ENCODE data around the gene PPP1R3C.
A peak's percentile ranks its signal among the peaks of the same experiment; 100 is the strongest.

The PPP1R3C gene

GRCh38 chr10:91613411-91614187 is 19.3 kb downstream of the PPP1R3C start:
- peak overlapping the region in 1 of 2 donors; percentile 43 for H3K4me3 ChIP-seq (ENCODE audit: low read length in 2 of 2)
- peak overlapping the region; percentile 68 to 69 for H3K27ac ChIP-seq (ENCODE audit: low read depth in 2 of 2, low read length in 2 of 2)
- no peaks in the 10 kb centered on the region for H3K9me3 ChIP-seq (ENCODE audit: control insufficient read depth in 2 of 2, low read length in 2 of 2)
- no peaks in the 10 kb centered on the region for H3K27me3 ChIP-seq (ENCODE audit: control insufficient read depth in 2 of 2, insufficient read depth in 2 of 2, low read length in 2 of 2)
- H3K9ac ChIP-seq (ENCODE audit: low read depth in 1 of 2, low read length in 2 of 2), result no peak overlapping the region
- peaks cover 8 to 13% of the 10 kb centered on the region in 2 donors for H3K4me1 ChIP-seq (ENCODE audit: control insufficient read depth in 2 of 2, insufficient read depth in 2 of 2, low read length in 2 of 2)
- H3K36me3 ChIP-seq (ENCODE audit: control insufficient read depth in 2 of 2, insufficient read depth in 2 of 2, low read length in 2 of 2), result no peaks in the 10 kb centered on the region

DNA sequence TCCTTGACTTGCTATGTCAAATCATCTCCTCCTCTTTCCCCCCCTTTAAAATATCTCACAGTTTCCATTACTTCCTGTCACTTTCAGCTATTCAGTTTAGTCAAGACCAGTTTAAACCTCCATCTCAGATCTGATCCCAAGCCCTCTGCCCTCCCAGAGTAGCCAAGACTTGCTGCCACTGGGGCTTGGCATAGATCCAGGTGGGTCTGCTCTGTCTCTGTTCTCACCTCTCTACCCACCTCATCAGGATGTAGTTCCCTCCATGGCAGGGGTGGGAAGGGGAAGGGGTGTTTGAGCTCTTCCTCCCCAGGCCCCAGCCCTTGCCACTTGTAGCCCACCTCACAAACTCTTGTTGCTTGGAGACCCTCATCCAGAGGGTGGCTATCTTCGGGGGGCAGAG is 22.0 kb downstream of the PPP1R3C start:
- Histone ChIP-seq H3K9me3 (ENCODE audit: control insufficient read depth in 2 of 2, low read length in 2 of 2) (no peaks in the 10 kb centered on the region), H3K9ac (ENCODE audit: low read depth in 1 of 2, low read length in 2 of 2) (no peak overlapping the region), H3K4me3 (ENCODE audit: low read length in 2 of 2) (no peak overlapping the region), H3K36me3 (ENCODE audit: control insufficient read depth in 2 of 2, insufficient read depth in 2 of 2, low read length in 2 of 2) (no peaks in the 10 kb centered on the region), H3K4me1 (ENCODE audit: control insufficient read depth in 2 of 2, insufficient read depth in 2 of 2, low read length in 2 of 2) (peaks cover 9 to 19% of the 10 kb centered on the region in 2 donors), H3K27me3 (ENCODE audit: control insufficient read depth in 2 of 2, insufficient read depth in 2 of 2, low read length in 2 of 2) (no peaks in the 10 kb centered on the region), H3K27ac (ENCODE audit: low read depth in 2 of 2, low read length in 2 of 2) (no peak overlapping the region)

DNA sequence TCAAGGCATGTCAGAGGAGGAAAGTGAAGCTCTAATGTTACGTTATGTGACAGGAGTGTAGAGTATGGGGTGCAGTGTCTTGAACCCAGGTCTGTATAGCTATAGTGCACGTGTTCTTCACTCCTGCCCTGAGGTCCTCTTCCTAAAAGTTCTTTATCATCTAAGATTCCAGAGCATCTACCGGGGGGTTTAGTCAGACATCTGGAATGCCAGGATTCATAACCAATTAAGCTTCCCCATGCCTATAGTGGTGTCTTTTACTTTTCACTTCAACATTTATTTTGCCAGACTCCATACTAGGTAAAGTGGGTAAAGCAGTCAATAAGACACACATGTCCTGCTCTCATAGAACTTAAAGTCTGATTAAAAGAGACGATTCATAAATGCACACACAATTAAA is 22.4 kb downstream of the PPP1R3C start:
- Histone ChIP-seq H3K36me3 (ENCODE audit: control insufficient read depth in 2 of 2, insufficient read depth in 2 of 2, low read length in 2 of 2) (no peaks in the 10 kb centered on the region), H3K4me1 (ENCODE audit: control insufficient read depth in 2 of 2, insufficient read depth in 2 of 2, low read length in 2 of 2) (peaks cover 9 to 19% of the 10 kb centered on the region in 2 donors), H3K27ac (ENCODE audit: low read depth in 2 of 2, low read length in 2 of 2) (no peak overlapping the region), H3K4me3 (ENCODE audit: low read length in 2 of 2) (no peak overlapping the region), H3K27me3 (ENCODE audit: control insufficient read depth in 2 of 2, insufficient read depth in 2 of 2, low read length in 2 of 2) (no peaks in the 10 kb centered on the region), H3K9me3 (ENCODE audit: control insufficient read depth in 2 of 2, low read length in 2 of 2) (no peaks in the 10 kb centered on the region), H3K9ac (ENCODE audit: low read depth in 1 of 2, low read length in 2 of 2) (no peak overlapping the region)

- no peak overlapping the region for H3K4me3 ChIP-seq (ENCODE audit: low read length in 2 of 2)
- no peaks in the 10 kb centered on the region for H3K36me3 ChIP-seq (ENCODE audit: control insufficient read depth in 2 of 2, insufficient read depth in 2 of 2, low read length in 2 of 2)
- H3K27ac ChIP-seq (ENCODE audit: low read depth in 2 of 2, low read length in 2 of 2), result peak overlapping the region; percentile 48 to 77
- H3K9ac ChIP-seq (ENCODE audit: low read depth in 1 of 2, low read length in 2 of 2), result peak overlapping the region in 1 of 2 donors; percentile 9
- H3K4me1 ChIP-seq (ENCODE audit: control insufficient read depth in 2 of 2, insufficient read depth in 2 of 2, low read length in 2 of 2), result peaks cover 4 to 14% of the 10 kb centered on the region in 2 donors
- no peaks in the 10 kb centered on the region for H3K27me3 ChIP-seq (ENCODE audit: control insufficient read depth in 2 of 2, insufficient read depth in 2 of 2, low read length in 2 of 2)
- H3K9me3 ChIP-seq (ENCODE audit: control insufficient read depth in 2 of 2, low read length in 2 of 2), result no peaks in the 10 kb centered on the region
Observed at GRCh38 chr10:91607646-91608403, 25.0 kb downstream of the PPP1R3C start.

- peaks cover 4 to 14% of the 10 kb centered on the region in 2 donors for H3K4me1 ChIP-seq (ENCODE audit: control insufficient read depth in 2 of 2, insufficient read depth in 2 of 2, low read length in 2 of 2)
- H3K27ac ChIP-seq (ENCODE audit: low read depth in 2 of 2, low read length in 2 of 2), result no peak overlapping the region
- H3K4me3 ChIP-seq (ENCODE audit: low read length in 2 of 2), result no peak overlapping the region
Observed at GRCh38 chr10:91605968-91606367, 26.9 kb downstream of the PPP1R3C start.

DNA sequence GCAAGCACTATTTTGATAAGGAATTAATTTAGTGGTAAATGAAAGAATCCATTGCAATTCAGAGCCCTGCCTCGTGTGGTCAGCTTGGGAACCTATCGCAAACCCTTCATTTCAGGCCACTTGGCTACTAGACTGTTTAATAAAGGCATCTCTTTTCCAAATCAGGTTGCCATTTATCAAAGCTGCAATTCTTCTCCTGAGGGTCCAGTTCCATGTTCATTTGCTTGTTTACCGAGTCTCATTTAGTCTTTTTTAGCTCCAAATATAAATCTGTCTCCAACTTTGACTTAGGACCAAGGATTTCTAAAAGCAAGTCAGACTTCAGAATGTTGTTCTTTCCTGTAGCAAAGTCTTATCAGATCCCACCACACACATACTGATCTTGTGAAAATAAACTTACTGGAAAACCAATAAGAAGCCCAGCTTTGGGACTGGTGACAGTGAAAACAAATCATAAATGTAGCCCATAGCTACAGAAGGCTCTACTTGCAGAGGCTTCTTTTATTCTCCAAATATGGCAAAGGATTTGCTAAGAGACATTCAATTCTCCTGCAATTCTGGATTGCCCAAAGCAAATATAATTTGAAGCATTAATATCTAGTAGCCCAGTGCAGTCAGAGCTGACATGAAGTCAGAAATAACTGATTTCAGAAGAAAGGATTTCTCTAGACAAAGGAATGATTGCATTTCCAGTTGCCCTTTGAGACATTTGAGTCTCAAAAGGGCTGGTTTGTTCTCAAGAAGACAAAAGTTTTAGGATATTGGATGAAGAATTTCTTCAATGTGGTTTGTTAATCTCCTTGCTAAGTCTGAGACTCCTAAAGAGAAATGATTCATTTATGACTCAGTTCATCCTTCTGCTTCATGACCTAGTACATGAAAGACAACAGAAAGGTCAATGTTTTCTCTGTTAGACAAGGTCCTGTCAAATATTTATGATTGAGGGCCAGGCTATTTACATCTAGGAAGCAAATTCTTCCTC is 28.0 kb downstream of the PPP1R3C start:
- H3K36me3 ChIP-seq (ENCODE audit: control insufficient read depth in 2 of 2, insufficient read depth in 2 of 2, low read length in 2 of 2), result no peaks in the 10 kb centered on the region
- no peak overlapping the region for H3K9ac ChIP-seq (ENCODE audit: low read depth in 1 of 2, low read length in 2 of 2)
- H3K4me1 ChIP-seq (ENCODE audit: control insufficient read depth in 2 of 2, insufficient read depth in 2 of 2, low read length in 2 of 2), result peaks cover 4 to 14% of the 10 kb centered on the region in 2 donors
- no peaks in the 10 kb centered on the region for H3K27me3 ChIP-seq (ENCODE audit: control insufficient read depth in 2 of 2, insufficient read depth in 2 of 2, low read length in 2 of 2)
- peak overlapping the region; percentile 2 to 46 for H3K27ac ChIP-seq (ENCODE audit: low read depth in 2 of 2, low read length in 2 of 2)
- H3K9me3 ChIP-seq (ENCODE audit: control insufficient read depth in 2 of 2, low read length in 2 of 2), result no peaks in the 10 kb centered on the region
- H3K4me3 ChIP-seq (ENCODE audit: low read length in 2 of 2), result no peak overlapping the region

More at GRCh38 chr10:91605968-91606367, 26.9 kb downstream of the PPP1R3C start:
- Histone ChIP-seq H3K36me3 (ENCODE audit: control insufficient read depth in 2 of 2, insufficient read depth in 2 of 2, low read length in 2 of 2) (no peaks in the 10 kb centered on the region), H3K27me3 (ENCODE audit: control insufficient read depth in 2 of 2, insufficient read depth in 2 of 2, low read length in 2 of 2) (no peaks in the 10 kb centered on the region), H3K9ac (ENCODE audit: low read depth in 1 of 2, low read length in 2 of 2) (no peak overlapping the region), H3K9me3 (ENCODE audit: control insufficient read depth in 2 of 2, low read length in 2 of 2) (no peaks in the 10 kb centered on the region)

DNA sequence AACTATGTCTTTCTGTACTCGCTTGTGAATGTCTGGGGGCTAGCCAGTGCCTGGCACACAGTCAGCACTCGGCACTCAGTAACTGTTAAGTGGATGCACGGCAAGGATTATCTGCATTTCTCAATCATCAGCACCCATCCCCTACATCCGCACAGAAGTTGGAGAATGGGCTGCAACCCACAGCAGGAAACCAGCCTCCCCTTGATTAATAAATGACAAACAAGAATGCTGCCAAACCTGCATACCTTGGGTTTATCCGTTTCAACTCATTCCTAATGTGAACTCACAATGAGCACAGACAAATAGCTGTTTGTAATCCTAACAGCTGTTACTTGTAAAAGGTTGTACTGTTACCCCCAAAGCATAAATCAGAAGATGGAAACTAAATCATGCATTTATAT is 28.9 kb downstream of the PPP1R3C start:
- Histone ChIP-seq H3K27ac (ENCODE audit: low read depth in 2 of 2, low read length in 2 of 2) (no peak overlapping the region), H3K4me1 (ENCODE audit: control insufficient read depth in 2 of 2, insufficient read depth in 2 of 2, low read length in 2 of 2) (peaks cover 4 to 9% of the 10 kb centered on the region in 2 donors)

DNA sequence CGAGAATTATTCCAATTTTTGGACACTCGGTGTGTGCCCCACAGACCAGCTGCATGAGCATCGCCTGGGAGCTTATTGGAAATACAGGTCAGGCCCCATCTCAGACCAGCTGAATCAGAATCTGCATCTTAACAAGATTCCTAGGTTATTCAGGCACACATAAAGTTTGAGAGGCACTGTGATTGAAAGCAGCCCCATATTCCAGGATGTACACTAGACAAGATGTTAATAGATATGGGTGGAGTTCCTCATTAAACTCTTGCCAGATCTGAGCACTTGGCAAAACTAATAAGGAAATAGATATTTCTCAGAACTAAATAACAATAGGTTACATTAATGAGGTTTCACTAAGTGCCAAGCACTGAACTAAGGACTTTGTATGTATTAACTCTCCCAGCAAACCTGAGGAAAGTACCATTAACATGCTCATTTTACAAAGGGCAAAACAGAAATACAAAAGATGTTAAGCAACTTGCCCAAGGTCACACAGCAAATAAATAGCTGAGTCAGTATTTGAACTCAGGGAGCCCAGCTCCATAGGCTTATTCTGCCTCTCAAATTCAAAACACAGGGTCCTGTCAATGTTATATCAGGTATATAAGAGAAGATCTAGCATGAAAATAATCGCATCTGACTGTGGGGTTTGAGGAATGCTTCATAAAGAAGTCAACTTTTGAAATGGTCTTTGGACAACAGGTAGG is 29.9 kb downstream of the PPP1R3C start:
- Histone ChIP-seq H3K9me3 (ENCODE audit: control insufficient read depth in 2 of 2, low read length in 2 of 2) (no peaks in the 10 kb centered on the region), H3K4me1 (ENCODE audit: control insufficient read depth in 2 of 2, insufficient read depth in 2 of 2, low read length in 2 of 2) (peaks cover 0 to under 1% of the 10 kb centered on the region in 2 donors), H3K27ac (ENCODE audit: low read depth in 2 of 2, low read length in 2 of 2) (no peak overlapping the region), H3K27me3 (ENCODE audit: control insufficient read depth in 2 of 2, insufficient read depth in 2 of 2, low read length in 2 of 2) (no peaks in the 10 kb centered on the region), H3K4me3 (ENCODE audit: low read length in 2 of 2) (no peak overlapping the region), H3K36me3 (ENCODE audit: control insufficient read depth in 2 of 2, insufficient read depth in 2 of 2, low read length in 2 of 2) (no peaks in the 10 kb centered on the region), H3K9ac (ENCODE audit: low read depth in 1 of 2, low read length in 2 of 2) (no peak overlapping the region)

More for the DNA sequence above, 28.9 kb downstream of the PPP1R3C start:
- no peaks in the 10 kb centered on the region for H3K36me3 ChIP-seq (ENCODE audit: control insufficient read depth in 2 of 2, insufficient read depth in 2 of 2, low read length in 2 of 2)
- no peak overlapping the region for H3K9ac ChIP-seq (ENCODE audit: low read depth in 1 of 2, low read length in 2 of 2)
- no peaks in the 10 kb centered on the region for H3K9me3 ChIP-seq (ENCODE audit: control insufficient read depth in 2 of 2, low read length in 2 of 2)
- H3K4me3 ChIP-seq (ENCODE audit: low read length in 2 of 2), result no peak overlapping the region
- no peaks in the 10 kb centered on the region for H3K27me3 ChIP-seq (ENCODE audit: control insufficient read depth in 2 of 2, insufficient read depth in 2 of 2, low read length in 2 of 2)

DNA sequence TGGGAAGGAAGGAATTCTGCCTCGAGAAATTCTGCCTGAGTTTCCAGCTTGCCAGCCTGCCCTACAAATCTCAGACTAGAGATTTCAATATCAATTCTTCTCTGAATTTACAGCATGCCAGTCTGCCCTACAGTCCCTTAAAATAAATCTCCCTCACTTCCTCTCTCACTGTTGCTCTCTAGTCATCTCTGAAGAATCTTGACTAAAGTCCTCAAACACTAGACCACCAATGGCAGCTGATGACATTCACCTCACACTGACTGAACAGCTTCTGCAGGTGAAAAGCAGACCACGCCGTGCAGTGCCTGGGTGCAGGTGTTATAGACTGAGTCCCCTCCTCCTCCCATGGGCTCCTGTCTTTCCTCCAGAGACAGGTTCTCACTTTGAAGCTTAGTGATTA is 30.4 kb downstream of the PPP1R3C start:
- Histone ChIP-seq H3K36me3 (ENCODE audit: control insufficient read depth in 2 of 2, insufficient read depth in 2 of 2, low read length in 2 of 2) (no peaks in the 10 kb centered on the region), H3K4me1 (ENCODE audit: control insufficient read depth in 2 of 2, insufficient read depth in 2 of 2, low read length in 2 of 2) (peaks cover 4% of the 10 kb centered on the region in 2 donors), H3K27ac (ENCODE audit: low read depth in 2 of 2, low read length in 2 of 2) (no peak overlapping the region), H3K9me3 (ENCODE audit: control insufficient read depth in 2 of 2, low read length in 2 of 2) (no peaks in the 10 kb centered on the region), H3K9ac (ENCODE audit: low read depth in 1 of 2, low read length in 2 of 2) (no peak overlapping the region), H3K4me3 (ENCODE audit: low read length in 2 of 2) (no peak overlapping the region), H3K27me3 (ENCODE audit: control insufficient read depth in 2 of 2, insufficient read depth in 2 of 2, low read length in 2 of 2) (no peaks in the 10 kb centered on the region)
